Myometrial cell (primary cell): Measurements from ENCODE around the gene ATOSA. TPM values are rescaled to one million over a fixed set of nuclear protein-coding genes. Genes with fewer than 3 reads are reported as not detected.

Experiments
- total RNA-seq: library from RNA; depleted of rRNA; stranded (reverse); fragments of >200 nt; gene quantifications from 2 replicates; pipeline ENCODE4 v1.2.3, GENCODE V29; 2015

ATOSA gene
- 4.6 and 6.4 TPM in 2 replicates for total RNA-seq

GRCh38 chr15:52679232-52680040 is at the start of gene ATOSA:
TSS of gene ATOSA (minus strand) at chr15:52679388. CDS start at chr15:52678021, 1,367 bp downstream.

Other genes with a start within 250 kb of the ATOSA start
- 19.0 and 24.5 TPM in 2 replicates for gene MYO5A, start 150.5 kb downstream of the ATOSA start, total RNA-seq
- gene ARPP19, start 110.4 kb downstream of the ATOSA start, total RNA-seq = 43.2 and 49.1 TPM in 2 replicates
- gene ONECUT1, start 110.9 kb upstream of the ATOSA start, total RNA-seq = not detected in 2 replicates